HG02623 (cell line): ENCODE results near the gene SIPA1L3.
"Not testable (repeated sequence)": the region's sequence is repeated elsewhere in the genome, so short reads cannot be mapped to it uniquely, and the experiment has no call there.

ENCODE experiments used
- ATAC-seq: cut with Tn5 transposase; IDR thresholded peaks from one replicate; pipeline ENCODE4 v1.9.1; 2021; ENCODE audit warnings: moderate library complexity; ENCODE audit not compliant: unreplicated experiment

SIPA1L3 gene

GRCh38 chr19:37906869-37907734, at the start of gene SIPA1L3:
Gene SIPA1L3, plus strand, starts transcription at chr19:37907208. Its CDS starts 174,358 bp downstream, at chr19:38081566.
- ATAC-seq: peak; percentile 79

GRCh38 chr19:37864501-37864900, 42.5 kb upstream of the SIPA1L3 start:
- ATAC-seq: no peak

GRCh38 chr19:37865930-37866329, 41.1 kb upstream of the SIPA1L3 start:
- not testable (repeated sequence) for ATAC-seq

GRCh38 chr19:37867831-37868230, 39.2 kb upstream of the SIPA1L3 start:
- ATAC-seq: no peak

DNA sequence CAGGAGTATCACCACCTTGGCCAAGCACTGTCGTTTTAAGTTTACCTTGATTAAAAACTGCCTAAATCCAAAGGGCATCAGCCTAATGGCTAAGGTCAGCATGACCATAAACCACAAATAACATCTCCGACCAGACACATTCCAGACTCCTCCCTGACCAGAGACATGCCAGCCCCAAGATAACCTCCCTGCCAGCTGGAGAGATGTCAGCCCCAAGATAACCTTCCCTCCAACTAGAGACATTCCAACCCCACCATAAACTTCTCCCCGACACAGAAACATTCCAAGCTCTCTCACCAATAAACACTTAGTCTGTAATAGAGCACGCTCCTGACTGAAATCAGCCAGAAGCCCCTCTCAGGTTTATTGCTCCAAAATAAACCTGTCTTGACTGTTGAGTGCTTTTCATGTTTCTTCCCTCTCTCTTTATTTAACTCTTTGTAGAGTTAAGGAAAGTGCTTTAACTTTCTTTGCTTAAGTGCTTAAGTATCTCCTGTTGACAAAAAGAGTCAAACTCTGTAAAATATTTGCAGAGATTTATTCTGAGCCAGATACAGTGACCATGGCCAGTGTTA, 37.2 kb upstream of the SIPA1L3 start:
- ATAC-seq: no peak

DNA sequence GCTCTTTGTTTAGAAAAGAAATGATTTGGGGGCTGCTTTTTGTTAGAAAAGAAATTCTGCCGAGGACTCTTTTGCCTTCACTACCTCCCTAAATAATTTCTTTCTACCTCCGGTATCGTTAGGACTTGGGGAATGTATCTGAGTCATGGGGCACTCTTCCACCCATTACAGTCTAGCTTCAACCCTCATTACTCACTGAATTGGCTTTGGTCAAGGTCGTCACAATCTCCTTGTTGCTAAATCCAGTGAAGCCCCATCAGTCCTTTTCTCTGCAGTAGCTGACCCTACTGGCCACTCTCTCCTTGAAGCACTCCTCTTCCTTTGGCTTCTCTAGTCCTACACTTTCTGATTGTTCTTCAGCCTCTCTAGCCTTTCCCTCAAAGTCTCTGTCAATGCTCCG, 34.6 kb upstream of the SIPA1L3 start:
- no peak for ATAC-seq

GRCh38 chr19:37874784-37875183, 32.2 kb upstream of the SIPA1L3 start:
- no peak for ATAC-seq

DNA sequence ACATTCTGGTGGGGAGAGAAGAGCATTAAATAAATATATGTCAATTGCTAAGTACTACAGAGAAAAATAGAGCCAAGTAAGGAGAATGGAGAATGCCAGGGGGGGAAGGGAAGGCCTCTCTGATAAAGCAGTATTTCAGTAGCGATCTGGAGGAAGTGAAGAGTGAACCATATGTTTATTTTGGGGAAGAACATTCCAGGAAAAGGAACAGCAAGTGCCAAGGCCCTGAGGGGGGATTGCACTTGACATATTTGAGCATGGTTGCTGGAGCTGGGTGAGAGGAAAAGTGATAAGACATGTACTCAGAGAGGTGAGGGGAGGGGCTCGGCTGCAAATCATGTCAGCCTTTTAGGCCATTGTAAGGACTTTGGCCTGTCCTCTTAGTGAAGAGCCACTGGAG, 31.0 kb upstream of the SIPA1L3 start:
- no peak for ATAC-seq

DNA sequence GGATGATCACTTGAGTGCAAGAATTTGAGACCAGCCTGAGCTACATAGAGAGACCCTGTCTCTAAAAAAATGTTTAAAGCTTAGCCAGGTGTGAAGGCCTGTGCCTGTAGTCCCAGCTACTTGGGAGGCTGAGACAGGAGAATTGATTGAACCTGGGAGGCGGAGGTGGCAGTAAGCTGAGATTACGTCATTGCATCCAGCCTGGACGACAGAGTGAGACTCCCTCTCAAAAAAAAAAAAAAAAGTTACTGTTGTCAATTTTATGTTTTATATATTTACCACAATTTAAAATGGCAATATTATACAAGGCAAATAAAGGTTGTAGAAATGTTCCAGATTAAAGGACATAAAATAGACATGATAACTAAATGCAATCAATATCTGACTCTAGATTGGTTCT, 29.9 kb upstream of the SIPA1L3 start:
- ATAC-seq: no peak

DNA sequence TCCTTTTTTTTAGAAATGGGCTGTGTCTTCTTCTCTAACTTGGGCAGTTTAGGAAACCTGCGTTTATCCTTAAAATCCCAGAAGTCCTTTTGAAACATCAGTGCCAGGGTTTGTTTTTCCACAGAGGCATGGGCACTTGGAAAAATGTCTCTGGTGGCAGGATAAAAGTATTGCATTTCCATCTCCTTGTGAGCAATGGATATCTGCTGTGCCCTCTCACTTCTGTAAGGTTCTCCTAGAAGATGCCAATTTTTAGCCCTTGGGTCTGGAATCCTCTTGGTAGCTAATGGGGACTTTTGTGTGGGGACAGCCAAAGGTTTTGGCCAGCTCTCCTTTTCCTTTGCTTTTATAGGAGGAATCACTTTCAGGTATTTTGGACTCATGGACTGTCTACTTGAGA, 21.6 kb upstream of the SIPA1L3 start:
- ATAC-seq: no peak

- no peak for ATAC-seq
Measured at GRCh38 chr19:37886571-37886970, 20.4 kb upstream of the SIPA1L3 start.

- no peak for ATAC-seq
Measured at GRCh38 chr19:37893845-37894575, 13.0 kb upstream of the SIPA1L3 start.

GRCh38 chr19:37896180-37896579, 10.8 kb upstream of the SIPA1L3 start:
- ATAC-seq: no peak

GRCh38 chr19:37899453-37899852, 7.6 kb upstream of the SIPA1L3 start:
- ATAC-seq: no peak

GRCh38 chr19:37899966-37900365, 7.0 kb upstream of the SIPA1L3 start:
- ATAC-seq: no peak

GRCh38 chr19:37902668-37903067, 4.3 kb upstream of the SIPA1L3 start:
- no peak for ATAC-seq

GRCh38 chr19:37903096-37903495, 3.9 kb upstream of the SIPA1L3 start:
- ATAC-seq: no peak

- ATAC-seq: peak; percentile 33
Measured at GRCh38 chr19:37905946-37906868, 801 bp upstream of the SIPA1L3 start, which contains the start of gene WDR87. Gene WDR87, minus strand, starts transcription at chr19:37906594. Its CDS starts 8,355 bp downstream, at chr19:37898239.

DNA sequence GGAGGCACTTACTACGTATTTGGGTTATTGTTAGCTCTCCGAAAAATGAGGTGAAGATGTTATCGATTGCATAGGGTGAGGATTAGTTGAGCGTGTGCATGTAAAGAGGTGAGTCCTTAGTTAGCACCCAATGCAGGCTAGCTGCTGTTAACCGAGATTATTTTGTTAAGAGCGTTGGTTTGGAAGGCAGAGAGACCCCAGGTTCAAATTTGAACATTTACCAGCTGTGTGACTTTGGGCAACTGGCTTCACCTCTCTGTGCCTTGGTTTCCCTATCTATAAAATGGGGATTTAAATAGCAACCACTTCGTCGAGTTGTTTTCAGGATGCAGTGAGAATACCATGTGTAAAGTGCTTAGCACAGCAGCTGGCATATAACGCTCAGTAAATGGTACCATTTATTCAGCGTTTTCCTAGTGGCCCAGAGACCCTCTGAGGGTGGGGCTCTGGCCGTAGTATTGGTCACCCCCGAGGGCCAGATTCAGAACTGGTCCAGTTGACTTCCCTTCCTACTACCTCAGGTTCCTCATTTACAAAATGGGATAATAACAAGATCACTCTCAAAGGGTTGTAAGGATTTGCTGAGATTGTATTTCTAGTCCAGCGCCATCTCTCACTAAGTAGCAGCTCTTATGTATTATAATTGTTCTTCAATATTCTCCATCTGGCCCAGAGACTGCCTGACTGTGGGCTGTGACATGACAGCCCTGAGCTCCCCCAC, 887 bp downstream of the SIPA1L3 start:
- ATAC-seq: no peak

DNA sequence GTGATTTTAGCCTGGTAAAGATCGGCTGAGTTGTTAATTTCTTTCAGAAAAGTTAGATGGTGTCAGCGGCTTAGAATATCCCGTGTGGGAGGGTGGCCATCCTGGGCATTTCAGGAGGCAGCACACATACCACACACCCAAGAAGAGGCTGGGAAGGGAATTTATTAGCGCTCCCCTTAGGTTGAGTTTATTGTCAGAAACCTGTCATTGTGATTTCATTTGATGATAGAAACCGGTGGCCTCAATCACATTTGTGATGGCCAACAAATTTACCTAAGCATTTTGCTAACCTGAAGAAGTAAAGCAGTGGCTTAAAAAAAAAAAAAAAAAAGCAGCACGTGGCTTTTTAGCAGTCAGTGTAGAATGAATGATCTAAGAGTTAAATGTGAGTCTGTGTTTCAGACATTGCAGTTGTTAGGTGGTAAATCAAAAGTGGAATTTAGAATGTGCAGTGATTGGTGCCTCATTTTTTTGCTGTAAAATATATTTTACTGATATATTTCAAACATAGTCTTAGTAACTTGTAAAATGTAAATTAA, 2.7 kb downstream of the SIPA1L3 start:
- no peak for ATAC-seq
